K562 (cell line): Measurements from ENCODE around the gene PAAF1. TPM values are rescaled to one million over a fixed set of nuclear protein-coding genes. Genes with fewer than 3 reads are reported as not detected.

Source experiments
- ATF7 ChIP-seq: fragments of 450-650 bp; IDR thresholded peaks from 2 replicates; pipeline ENCODE4 v1.7.1; 2014; ENCODE audit warnings: mild to moderate bottlenecking, moderate library complexity
- BACH1 ChIP-seq: fragments of 200-800 bp; sonication (Bioruptor generic); IDR thresholded peaks from 2 replicates; pipeline ENCODE4 v1.6.1; 2016; ENCODE audit warnings: missing genetic modification characterization, missing compliant biosample characterization
- ELF4 ChIP-seq: fragments of 450-650 bp; formaldehyde crosslinking; IDR thresholded peaks from 2 replicates; pipeline ENCODE4 v1.4.0; 2022; ENCODE audit warnings: missing genetic modification characterization
- ETV5 ChIP-seq: sonication (generic); formaldehyde crosslinking; IDR thresholded peaks from 2 replicates; pipeline ENCODE4 v1.4.0; 2020; ENCODE audit warnings: low read depth, mild to moderate bottlenecking, missing genetic modification reagents
- HEY1 ChIP-seq: fragments of 250-450 bp; sonication (Bioruptor Pico); IDR thresholded peaks from 2 replicates; pipeline ENCODE4 v1.5.0; 2020; ENCODE audit warnings: mild to moderate bottlenecking, moderate library complexity, borderline replicate concordance
- HNRNPK ChIP-seq: fragments of 200-400 bp; formaldehyde crosslinking; IDR thresholded peaks from one replicate; pipeline ENCODE4 v1.6.1; 2018; ENCODE audit warnings: mild to moderate bottlenecking, low read depth, low read length; ENCODE audit not compliant: poor library complexity, severe bottlenecking
- LCOR ChIP-seq: sonication (generic); formaldehyde crosslinking; IDR thresholded peaks from 2 replicates; pipeline ENCODE4 v1.8.0; 2022; ENCODE audit warnings: mild to moderate bottlenecking, missing genetic modification reagents
- MTA1 ChIP-seq: fragments of 450-650 bp; IDR thresholded peaks from 2 replicates; pipeline ENCODE4 v1.6.1; 2017; ENCODE audit warnings: borderline replicate concordance
- NCOA6 ChIP-seq: fragments of 450-650 bp; IDR thresholded peaks from 2 replicates; pipeline ENCODE4 v1.6.1; 2017; ENCODE audit warnings: mild to moderate bottlenecking
- NCOR1 ChIP-seq: fragments of 450-650 bp; IDR thresholded peaks from 2 replicates; pipeline ENCODE4 v1.6.1; 2016; ENCODE audit warnings: mild to moderate bottlenecking, moderate library complexity
- NFE2 ChIP-seq: IDR thresholded peaks from 2 replicates; pipeline ENCODE4 v1.6.1; 2014; ENCODE audit warnings: antibody characterized with exemption, low read depth
- RBBP5 ChIP-seq: fragments of 200-600 bp; sonication (generic); IDR thresholded peaks from 2 replicates; pipeline ENCODE4 v1.6.1; 2012; ENCODE audit warnings: borderline replicate concordance, mild to moderate bottlenecking, low read length, control low read depth, inconsistent platforms; ENCODE audit not compliant: insufficient read depth, poor library complexity, severe bottlenecking
- SOX6 ChIP-seq: fragments of 450-650 bp; IDR thresholded peaks from 2 replicates; pipeline ENCODE4 v1.6.1; 2014; ENCODE audit warnings: mild to moderate bottlenecking
- TEAD2 ChIP-seq: fragments of 450-650 bp; IDR thresholded peaks from 2 replicates; pipeline ENCODE4 v1.6.1; 2016; ENCODE audit warnings: missing genetic modification characterization, control low read depth, missing compliant biosample characterization
- WHSC1 ChIP-seq: IDR thresholded peaks from one replicate; pipeline ENCODE4 v1.6.1; 2012; ENCODE audit warnings: low read length, control low read depth, inconsistent platforms
- ZKSCAN1 ChIP-seq: fragments of 150-350 bp; IDR thresholded peaks from 2 replicates; pipeline ENCODE4 v1.6.1; 2016; ENCODE audit warnings: low read depth, low read length
- ZNF311 ChIP-seq: fragments of 250-450 bp; sonication (Bioruptor Pico); IDR thresholded peaks from 2 replicates; pipeline ENCODE4 v1.4.0; 2020; ENCODE audit warnings: mild to moderate bottlenecking, moderate library complexity
- ZNF398 ChIP-seq: fragments of 250-450 bp; sonication (Bioruptor Pico); IDR thresholded peaks from 2 replicates; pipeline ENCODE4 v1.8.0; 2021; ENCODE audit warnings: moderate library complexity, mild to moderate bottlenecking, inconsistent platforms
- ZNF583 ChIP-seq: fragments of 250-450 bp; sonication (Bioruptor Pico); IDR thresholded peaks from 2 replicates; pipeline ENCODE4 v1.4.0; 2020
- polyA plus RNA-seq, 8 experiments: library from polyadenylated mRNA; depleted of rRNA in 4 of 8; stranded (reverse) in 5 of 8; unstranded in 3 of 8; fragments of >200 nt; fragmentation: Nextera tagmentation in 2 of 8; fragmentation: Illumina TruSeq in 1 of 8; extraction: Ambion mirVana in 2 of 8; extraction: Trizol in 1 of 8; gene quantifications; 2 replicates each; pipeline versions ENCODE4 v1.2.1 to v1.2.3, GENCODE V29; 2011 to 2014; ENCODE audit warnings: inconsistent platforms in 1 of 8, missing spikeins in 1 of 8
- total RNA-seq, 7 experiments: library from RNA; depleted of rRNA in 6 of 7; stranded (reverse); fragments of >200 nt in 6 of 7; fragmentation: Illumina TruSeq in 2 of 7; extraction: Trizol in 2 of 7; gene quantifications; 2 replicates each; pipeline versions ENCODE4 v1.2.1 to v1.2.3, GENCODE V29; 2011 to 2021; ENCODE audit warnings: low replicate concordance in 1 of 7
- TF ChIP-seq, protein P1 (sequence below): fragments of 250-450 bp; sonication (Bioruptor Pico); IDR thresholded peaks from 2 replicates; pipeline ENCODE4 v1.4.0; 2020; ENCODE audit warnings: borderline replicate concordance
- TF ChIP-seq, protein P2 (sequence below): sonication (generic); formaldehyde crosslinking; IDR thresholded peaks from 2 replicates; pipeline ENCODE4 v1.8.0; 2022; ENCODE audit warnings: mild to moderate bottlenecking, low read depth, missing genetic modification reagents
- TF ChIP-seq, protein P3 (sequence below), 2 experiments: fragments of 200-800 bp in 1 of 2; sonication (Bioruptor generic) in 1 of 2; sonication (generic) in 1 of 2; formaldehyde crosslinking in 1 of 2; IDR thresholded peaks in 1 of 2; conservative IDR thresholded peaks in 1 of 2; 2 replicates each; pipeline versions ENCODE4 v1.5.0 to v1.6.1; 2016 to 2020; ENCODE audit warnings: missing compliant biosample characterization in 1 of 2, missing genetic modification characterization in 1 of 2, missing genetic modification reagents in 1 of 2

Gene PAAF1
- total and polyA plus RNA-seq, 9 of the 15 experiments (the other 6 are each of a cell fraction or from before 2014, with no cell fraction given): 13.5 to 78.6 (median 23.3) TPM

- TF ChIP-seq ZNF398 (CRISPR knock-in tag) (no peak), HNRNPK (no peak), ETV5 (CRISPR knock-in tag) (no peak; the same call in 1 of the 2 replicates), HEY1 (CRISPR knock-in tag) (no peak), WHSC1 (no peak), NCOR1 (peak; percentile 62; the same call in 1 of the 2 replicates), BACH1 (no peak), ZNF583 (CRISPR knock-in tag) (no peak), ZNF311 (CRISPR knock-in tag) (no peak), NCOA6 (no peak), MTA1 (no peak), ELF4 (CRISPR knock-in tag) (no peak), NFE2 (no peak), SOX6 (0 out of 2 replicates have a peak, but pooled peaks have one; percentile 25), TEAD2 (no peak), ZKSCAN1 (0 out of 2 replicates have a peak, but pooled peaks have one; percentile 27), RBBP5 (peak; percentile 17), LCOR (CRISPR knock-in tag) (0 out of 2 replicates have a peak, but pooled peaks have one; percentile 69), ATF7 (peak; percentile 15; the same call in 1 of the 2 replicates)
- TF ChIP-seq, protein P1, sequence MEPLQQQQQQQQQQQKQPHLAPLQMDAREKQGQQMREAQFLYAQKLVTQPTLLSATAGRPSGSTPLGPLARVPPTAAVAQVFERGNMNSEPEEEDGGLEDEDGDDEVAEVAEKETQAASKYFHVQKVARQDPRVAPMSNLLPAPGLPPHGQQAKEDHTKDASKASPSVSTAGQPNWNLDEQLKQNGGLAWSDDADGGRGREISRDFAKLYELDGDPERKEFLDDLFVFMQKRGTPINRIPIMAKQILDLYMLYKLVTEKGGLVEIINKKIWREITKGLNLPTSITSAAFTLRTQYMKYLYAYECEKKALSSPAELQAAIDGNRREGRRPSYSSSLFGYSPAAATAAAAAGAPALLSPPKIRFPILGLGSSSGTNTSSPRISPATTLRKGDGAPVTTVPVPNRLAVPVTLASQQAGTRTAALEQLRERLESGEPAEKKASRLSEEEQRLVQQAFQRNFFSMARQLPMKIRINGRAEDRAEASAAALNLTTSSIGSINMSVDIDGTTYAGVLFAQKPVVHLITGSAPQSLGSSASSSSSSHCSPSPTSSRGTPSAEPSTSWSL: no peak
- TF ChIP-seq, protein P2, sequence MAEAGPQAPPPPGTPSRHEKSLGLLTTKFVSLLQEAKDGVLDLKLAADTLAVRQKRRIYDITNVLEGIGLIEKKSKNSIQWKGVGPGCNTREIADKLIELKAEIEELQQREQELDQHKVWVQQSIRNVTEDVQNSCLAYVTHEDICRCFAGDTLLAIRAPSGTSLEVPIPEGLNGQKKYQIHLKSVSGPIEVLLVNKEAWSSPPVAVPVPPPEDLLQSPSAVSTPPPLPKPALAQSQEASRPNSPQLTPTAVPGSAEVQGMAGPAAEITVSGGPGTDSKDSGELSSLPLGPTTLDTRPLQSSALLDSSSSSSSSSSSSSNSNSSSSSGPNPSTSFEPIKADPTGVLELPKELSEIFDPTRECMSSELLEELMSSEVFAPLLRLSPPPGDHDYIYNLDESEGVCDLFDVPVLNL (CRISPR knock-in tag): no peak
- TF ChIP-seq, protein P3, sequence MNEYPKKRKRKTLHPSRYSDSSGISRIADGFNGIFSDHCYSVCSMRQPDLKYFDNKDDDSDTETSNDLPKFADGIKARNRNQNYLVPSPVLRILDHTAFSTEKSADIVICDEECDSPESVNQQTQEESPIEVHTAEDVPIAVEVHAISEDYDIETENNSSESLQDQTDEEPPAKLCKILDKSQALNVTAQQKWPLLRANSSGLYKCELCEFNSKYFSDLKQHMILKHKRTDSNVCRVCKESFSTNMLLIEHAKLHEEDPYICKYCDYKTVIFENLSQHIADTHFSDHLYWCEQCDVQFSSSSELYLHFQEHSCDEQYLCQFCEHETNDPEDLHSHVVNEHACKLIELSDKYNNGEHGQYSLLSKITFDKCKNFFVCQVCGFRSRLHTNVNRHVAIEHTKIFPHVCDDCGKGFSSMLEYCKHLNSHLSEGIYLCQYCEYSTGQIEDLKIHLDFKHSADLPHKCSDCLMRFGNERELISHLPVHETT (CRISPR knock-in tag; conservative IDR thresholded peaks at IDR 0.05 in 1 of 2, IDR thresholded peaks at IDR 0.05 in 1 of 2): no peak
Observed at GRCh38 chr11:73980001-73980961, 103.5 kb downstream of the PAAF1 start (continued).
